ENCODE results near the gene LAMB3.

LAMB3 gene

GRCh38 chr1:209607102-209607794, 45.0 kb downstream of the LAMB3 start:
- CTCF ChIA-PET, result interaction anchor here (1.0 to 1.9 kb wide), 3 partner anchors 17 to 141 kb away, joined by 3 to 6 read pairs (median 4); no protein-coding TSS in a partner anchor
- Histone ChIP-seq H3K4me1 (ENCODE audit: control insufficient read depth, insufficient read depth, low read length) (no peaks in the 10 kb centered on the region), H3K9me3 (ENCODE audit: control insufficient read depth, insufficient read depth, low read depth, low read length) (no peaks in the 10 kb centered on the region), H3K4me3 (ENCODE audit: low read depth, low read length) (no peak overlapping the region), H3K36me3 (ENCODE audit: control insufficient read depth in 2 of 2, insufficient read depth in 1 of 2, low read length in 2 of 2) (no peaks in the 10 kb centered on the region), H3K27ac (ENCODE audit: extremely low read depth, low read depth, low read length) (no peak overlapping the region)
- TF ChIP-seq ZSCAN4 (tag by site-specific recombination; IDR thresholded peaks at IDR 0.05) (no peak), ZNF416 (tag by site-specific recombination; IDR thresholded peaks at IDR 0.05) (no peak), ZNF266 (tag by site-specific recombination; IDR thresholded peaks at IDR 0.05; ENCODE audit: low read depth) (no peak), ZNF155 (tag by site-specific recombination; IDR thresholded peaks at IDR 0.05) (no peak)
- POLR2A ChIA-PET, result interaction anchor here (0.7 kb wide), 1 partner anchor 80 kb away, joined by 3 read pairs; no protein-coding TSS in a partner anchor

- no peak for TF ChIP-seq ZNF558 (tag by site-specific recombination; IDR thresholded peaks at IDR 0.05)
- TF ChIP-seq ZSCAN4 (tag by site-specific recombination; IDR thresholded peaks at IDR 0.05), result peak; percentile 61; the same call in 1 of the 2 replicates
- no peak for TF ChIP-seq ZNF146 (tag by site-specific recombination; IDR thresholded peaks at IDR 0.05)
- TF ChIP-seq ZNF473 (tag by site-specific recombination; IDR thresholded peaks at IDR 0.05), result no peak
- no peak for TF ChIP-seq ZNF302 (tag by site-specific recombination; IDR thresholded peaks at IDR 0.05; ENCODE audit: low read depth)
- TF ChIP-seq CTCF (tag by site-specific recombination; IDR thresholded peaks at IDR 0.05), result no peak
- no peak for TF ChIP-seq ZBTB1 (tag by site-specific recombination; IDR thresholded peaks at IDR 0.05)
- no peak for TF ChIP-seq ZFP69B (tag by site-specific recombination; IDR thresholded peaks at IDR 0.05)
- no peak overlapping the region for H3K27ac ChIP-seq (ENCODE audit: extremely low read depth, low read depth, low read length)
- H3K9me3 ChIP-seq (ENCODE audit: control insufficient read depth, insufficient read depth, low read depth, low read length), result no peaks in the 10 kb centered on the region
- no peaks in the 10 kb centered on the region for H3K4me1 ChIP-seq (ENCODE audit: control insufficient read depth, insufficient read depth, low read length)
- ChIA-PET POLR2A (no interaction called here), CTCF (interaction anchor here (0.6 to 1.7 kb wide), 3 partner anchors 34 to 89 kb away, joined by 3 to 4 read pairs (median 4); no protein-coding TSS in a partner anchor)
- H3K4me3 ChIP-seq (ENCODE audit: low read depth, low read length), result no peak overlapping the region
- H3K36me3 ChIP-seq (ENCODE audit: control insufficient read depth in 2 of 2, insufficient read depth in 1 of 2, low read length in 2 of 2), result no peaks in the 10 kb centered on the region
These were observed 48.3 kb downstream of the LAMB3 start for GRCh38 chr1:209603877-209604276.

GRCh38 chr1:209601809-209602657, 50.2 kb downstream of the LAMB3 start:
- ChIA-PET CTCF (interaction anchor here (0.5 to 2.2 kb wide), 22 partner anchors 9 to 1239 kb away, joined by 3 to 31 read pairs (median 4); partner anchors contain the start of genes CAMK1G and LAMB3), POLR2A (no interaction called here)
- Histone ChIP-seq H3K4me3 (ENCODE audit: low read depth, low read length) (no peak overlapping the region), H3K9me3 (ENCODE audit: control insufficient read depth, insufficient read depth, low read depth, low read length) (no peaks in the 10 kb centered on the region), H3K4me1 (ENCODE audit: control insufficient read depth, insufficient read depth, low read length) (no peaks in the 10 kb centered on the region), H3K27ac (ENCODE audit: extremely low read depth, low read depth, low read length) (no peak overlapping the region), H3K36me3 (ENCODE audit: control insufficient read depth in 2 of 2, insufficient read depth in 1 of 2, low read length in 2 of 2) (no peaks in the 10 kb centered on the region)
- TF ChIP-seq ZNF654 (tag by site-specific recombination; IDR thresholded peaks at IDR 0.05; ENCODE audit: low read depth) (peak; percentile 65), ZBTB49 (tag by site-specific recombination; IDR thresholded peaks at IDR 0.05; ENCODE audit: low read depth) (no peak), ZSCAN4 (tag by site-specific recombination; IDR thresholded peaks at IDR 0.05) (no peak), YY2 (tag by site-specific recombination; IDR thresholded peaks at IDR 0.05) (0 out of 2 replicates have a peak, but pooled peaks have one; percentile 30), ZNF660 (tag by site-specific recombination; IDR thresholded peaks at IDR 0.05) (peak; percentile 77; the same call in 1 of the 2 replicates), CTCF (tag by site-specific recombination; IDR thresholded peaks at IDR 0.05) (peak; percentile 76; the same call in 1 of the 2 replicates)

Measured in HEK293 (cell line).